ENCODE results near the gene HUWE1.

Gene HUWE1

DNA sequence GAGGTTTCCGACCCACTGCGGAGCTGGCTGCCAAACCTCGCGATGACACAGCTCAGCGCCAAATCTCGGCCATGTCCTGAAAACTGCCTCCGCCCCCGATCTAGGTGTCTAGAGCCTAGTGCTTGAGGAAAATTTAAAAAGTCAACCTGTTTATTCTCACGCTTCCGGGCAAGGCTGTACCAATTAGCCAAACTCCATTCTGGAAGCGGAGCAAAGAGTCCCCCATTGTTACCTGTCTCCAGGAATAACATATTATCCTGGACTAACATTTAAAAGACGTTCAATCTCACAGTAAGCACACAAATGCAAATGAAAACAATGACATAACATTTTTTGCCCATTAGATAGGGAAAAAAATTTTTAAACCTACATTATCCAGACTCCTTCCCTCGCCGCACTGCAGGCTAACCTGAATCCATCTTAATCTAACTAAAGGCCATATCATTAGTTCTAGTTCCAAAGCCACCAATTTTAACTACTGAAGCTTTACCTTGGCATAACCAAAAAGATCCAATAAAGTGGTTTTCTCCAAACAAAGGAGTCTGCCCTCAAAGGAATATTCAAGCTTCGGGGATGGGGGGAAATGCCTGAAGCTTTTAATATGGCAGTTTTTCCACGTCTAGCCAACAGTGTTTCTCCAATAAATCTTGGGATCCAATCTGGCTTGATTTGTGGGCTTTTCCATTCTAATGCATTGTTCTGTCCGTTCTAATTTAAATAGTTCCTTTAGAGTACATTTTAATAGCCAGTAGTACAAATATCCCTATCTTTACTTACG is 1.9 kb downstream of the HUWE1 start:
- no peak for DNase-seq

DNA sequence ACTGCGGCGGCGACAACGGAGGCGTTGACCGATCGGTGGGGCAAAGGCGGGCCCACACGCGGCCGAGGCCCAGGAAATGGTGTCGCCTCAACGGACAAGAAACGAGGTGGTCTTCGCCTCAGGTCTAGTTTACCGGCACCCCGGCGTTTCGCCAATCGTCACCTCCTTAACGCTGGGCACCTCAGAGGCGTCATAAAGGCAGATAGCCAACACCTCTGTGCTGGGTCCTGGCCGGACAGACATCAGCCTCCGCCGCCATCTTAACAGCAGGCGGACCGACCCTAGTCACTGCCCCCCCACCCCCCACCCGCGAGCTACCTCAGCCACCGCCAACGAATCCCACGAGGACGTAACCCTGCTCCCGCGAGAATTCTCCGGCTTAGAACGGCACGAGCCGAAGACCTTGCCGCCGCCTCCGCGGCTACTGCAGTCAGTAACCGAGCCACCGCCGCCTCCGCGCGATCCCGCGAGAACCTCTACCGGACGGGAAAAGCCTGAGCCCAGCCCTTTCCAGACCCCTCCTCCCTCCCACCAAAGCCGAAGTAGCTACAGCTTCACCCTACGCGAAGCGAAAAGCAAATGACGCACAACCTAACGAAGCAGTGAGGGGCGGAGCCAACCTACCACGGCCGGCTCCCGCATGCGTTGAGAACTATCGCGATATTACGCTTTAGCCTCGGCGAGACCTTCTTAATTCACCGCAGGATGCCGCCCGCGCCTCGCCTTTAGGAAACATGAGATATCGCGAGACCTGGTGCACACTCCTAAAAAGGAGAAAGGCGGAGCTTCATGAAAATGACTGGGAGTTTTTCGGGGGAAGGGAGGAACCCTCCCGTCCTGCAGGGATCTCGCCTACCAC is 2.7 kb downstream of the HUWE1 start:
- DNase-seq: peak; percentile 99

DNA sequence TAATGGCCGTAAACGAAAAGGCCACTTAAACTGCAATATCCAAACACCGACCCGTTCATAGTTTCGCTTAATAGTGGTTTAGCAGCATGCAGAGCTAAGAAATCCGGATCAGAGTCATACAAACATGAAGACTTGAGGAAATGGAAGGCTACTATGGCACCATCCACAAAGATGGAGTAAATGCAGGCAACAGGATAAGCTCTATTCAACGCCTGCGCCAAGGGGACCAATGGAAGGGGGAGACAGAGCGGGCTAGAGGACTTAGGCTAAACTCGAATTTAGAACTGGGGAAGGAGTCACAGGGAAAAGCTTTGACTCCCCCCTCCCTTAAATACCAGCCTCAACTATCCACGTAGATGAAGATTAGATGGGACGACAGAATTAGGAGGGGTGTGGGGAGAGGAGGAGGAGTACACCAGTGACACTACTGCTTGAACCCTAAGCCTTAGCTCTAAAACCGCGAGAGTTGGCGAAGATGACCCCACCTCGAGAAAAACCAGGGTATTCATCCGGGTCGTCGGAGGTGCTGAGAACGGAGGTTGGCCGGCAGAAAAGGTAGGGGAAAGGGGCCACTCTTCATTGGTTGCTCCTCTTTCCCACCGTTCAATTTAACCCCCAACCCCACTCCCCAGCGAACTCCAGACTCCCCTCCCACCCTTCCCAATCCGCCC is 3.5 kb downstream of the HUWE1 start:
- peak; percentile 27 for DNase-seq

DNA sequence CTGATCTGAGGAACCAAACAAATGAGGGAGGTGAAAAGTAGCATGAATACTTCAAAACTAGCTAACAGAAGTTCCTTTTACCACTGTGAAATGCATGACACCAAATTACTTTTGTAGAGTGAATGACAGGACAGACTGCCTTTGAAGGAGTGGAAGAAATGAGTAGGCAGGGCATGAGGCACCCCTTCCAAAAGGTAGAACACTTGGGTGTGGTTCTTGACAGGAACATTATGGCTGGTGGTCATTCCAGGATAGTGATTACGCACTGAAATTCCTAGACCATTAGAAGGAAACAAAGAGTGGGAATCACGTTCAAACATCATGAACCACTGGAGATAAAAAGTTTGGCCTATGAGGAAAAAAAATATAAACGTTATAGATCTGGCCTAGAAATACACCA is 4.9 kb downstream of the HUWE1 start:
- no peak for DNase-seq

DNA sequence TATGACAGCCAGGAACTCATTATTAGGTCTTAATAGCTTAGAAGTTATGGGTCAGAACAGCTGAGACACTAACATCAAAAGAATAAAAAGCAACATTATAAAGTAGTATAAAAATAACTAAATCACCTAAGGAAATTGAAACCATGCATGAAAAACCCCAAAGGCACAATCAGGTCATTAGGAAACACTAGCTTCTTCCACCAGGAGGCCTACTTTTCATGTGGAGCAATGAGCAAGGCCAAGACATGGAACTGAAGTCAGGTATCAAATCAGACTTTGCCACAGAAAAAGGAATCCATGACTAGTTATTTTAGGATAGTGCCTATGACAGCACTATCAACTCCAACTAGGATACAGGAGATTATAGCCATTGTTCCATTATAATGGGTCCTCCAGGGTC is 7.9 kb downstream of the HUWE1 start:
- no peak for DNase-seq

DNA sequence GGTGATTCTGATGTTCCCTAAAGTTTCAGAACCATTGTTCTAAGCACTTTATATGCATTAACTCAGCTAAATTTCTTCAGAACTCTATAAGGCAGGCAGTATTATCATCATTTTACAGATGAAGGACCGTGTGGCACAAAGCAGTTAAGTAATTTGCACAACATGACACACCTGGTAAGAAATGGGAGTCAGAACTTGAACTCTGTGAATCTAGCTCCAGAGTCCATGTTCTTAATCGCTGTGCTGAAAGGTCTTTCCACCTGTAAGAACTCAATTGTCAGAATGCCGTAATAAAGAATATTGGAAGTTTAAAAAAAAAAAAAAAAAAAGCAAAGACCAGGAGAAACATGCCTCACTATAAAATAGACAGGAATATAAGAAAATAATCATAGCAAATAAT is 9.2 kb downstream of the HUWE1 start:
- no peak for DNase-seq

DNA sequence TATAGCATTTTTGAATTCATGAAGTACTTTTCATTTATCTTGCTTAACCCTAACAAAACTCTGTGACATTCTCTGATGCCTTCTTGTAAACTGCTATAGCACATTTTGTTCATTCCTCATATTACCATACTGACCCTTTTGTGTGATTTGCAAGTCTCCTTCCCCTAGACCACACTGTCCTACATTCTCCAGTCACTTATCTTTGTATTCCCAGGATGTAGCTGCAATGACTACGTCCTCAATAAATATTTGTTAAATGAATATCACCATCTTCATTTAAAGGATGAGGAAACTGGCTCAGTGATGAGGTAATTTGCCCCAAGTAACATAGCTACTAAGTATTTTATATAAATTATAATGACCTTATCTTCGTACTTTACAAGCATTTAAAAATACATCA is 11.9 kb downstream of the HUWE1 start:
- DNase-seq: no peak

DNA sequence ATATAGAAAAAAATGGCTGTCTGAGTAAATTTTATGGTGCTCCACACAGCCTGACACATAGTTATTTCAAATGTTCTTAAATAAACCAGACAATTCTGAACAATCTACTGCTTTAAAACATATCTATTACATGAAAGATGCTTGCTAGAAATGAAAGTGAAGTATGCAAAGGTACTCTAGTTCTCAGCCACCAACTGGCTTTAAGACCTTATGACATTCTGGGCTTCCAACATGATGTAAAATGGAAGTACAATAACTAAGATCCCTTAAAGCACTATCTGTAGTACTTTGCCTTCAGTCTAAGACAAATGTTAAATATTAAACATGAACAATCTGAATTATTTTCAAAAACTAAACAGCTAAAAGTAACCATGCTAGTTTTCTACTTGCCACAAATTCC is 17.3 kb downstream of the HUWE1 start:
- no peak for DNase-seq

DNA sequence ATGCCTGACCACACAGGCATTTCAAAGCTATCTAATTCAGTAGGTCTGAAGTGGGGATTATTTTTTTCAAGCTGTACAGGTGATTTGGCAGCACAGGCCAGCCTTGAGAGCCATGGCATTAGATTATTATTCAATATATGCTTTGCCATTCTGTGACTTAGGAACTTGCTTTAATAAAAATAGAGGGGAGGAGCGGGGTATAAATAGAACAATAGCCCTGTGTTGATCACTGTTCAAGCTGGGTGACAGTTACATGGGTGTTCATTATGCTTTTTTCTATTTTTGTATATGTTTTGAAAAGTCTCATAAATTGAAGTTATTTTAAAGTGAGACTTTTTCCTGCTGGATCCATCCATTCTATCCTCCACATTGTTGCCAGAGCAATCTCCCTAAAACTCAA is 20.3 kb downstream of the HUWE1 start:
- no peak for DNase-seq

DNA sequence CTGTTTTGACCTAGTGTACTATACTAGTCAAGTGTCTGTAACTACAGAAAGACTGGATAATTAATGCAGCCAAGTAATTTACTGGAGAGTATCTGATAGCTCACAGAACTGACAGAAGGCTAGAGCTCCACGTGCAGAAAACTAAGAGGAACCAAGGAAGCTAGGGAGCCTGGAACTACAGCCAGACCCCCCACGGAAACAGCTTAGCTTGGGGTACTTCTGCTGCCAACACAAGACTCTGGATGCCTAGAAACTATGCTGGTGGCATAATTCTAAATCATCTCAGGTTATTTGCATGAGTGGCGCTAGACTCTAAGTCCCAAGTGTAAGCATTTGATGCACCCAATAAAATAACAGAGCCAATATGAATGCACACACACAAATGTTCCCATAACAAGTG is 26.5 kb downstream of the HUWE1 start:
- no peak for DNase-seq

DNA sequence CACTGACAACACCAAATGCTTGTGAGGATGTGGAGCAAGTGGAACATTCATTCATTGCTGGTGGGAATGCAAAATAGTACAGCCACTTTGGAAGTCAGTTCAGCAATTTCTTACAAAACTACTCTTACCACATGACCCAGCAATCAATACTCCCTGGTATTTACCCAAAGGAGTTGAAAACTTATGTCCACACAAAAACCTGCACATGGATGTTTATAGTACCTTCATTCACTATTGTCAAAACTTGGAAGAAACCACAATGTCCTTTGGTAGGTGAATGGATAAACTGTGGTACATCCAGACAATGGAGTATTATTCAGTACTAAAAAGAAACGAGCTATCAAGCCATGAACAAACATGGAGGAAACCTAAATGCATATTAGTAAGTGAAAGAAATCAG is 27.5 kb downstream of the HUWE1 start:
- DNase-seq: no peak

DNA sequence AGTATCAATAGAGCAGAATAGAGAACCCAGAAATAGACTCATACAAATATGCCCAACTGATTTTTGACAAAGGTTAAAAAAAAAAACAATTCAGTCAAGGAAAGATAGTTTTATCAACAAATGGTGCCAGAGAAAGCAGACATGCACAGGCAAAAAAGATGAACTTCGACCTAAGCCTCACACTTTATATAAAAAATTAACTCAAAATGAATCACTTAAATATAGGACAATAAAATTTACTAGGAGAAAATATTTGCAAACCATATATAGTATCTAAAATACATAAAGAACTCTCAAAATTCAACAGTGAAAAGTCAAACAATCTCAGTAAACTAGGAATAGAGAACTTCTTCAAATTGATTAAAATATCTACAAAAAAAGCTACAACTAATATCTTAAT is 29.7 kb downstream of the HUWE1 start:
- DNase-seq: no peak

DNA sequence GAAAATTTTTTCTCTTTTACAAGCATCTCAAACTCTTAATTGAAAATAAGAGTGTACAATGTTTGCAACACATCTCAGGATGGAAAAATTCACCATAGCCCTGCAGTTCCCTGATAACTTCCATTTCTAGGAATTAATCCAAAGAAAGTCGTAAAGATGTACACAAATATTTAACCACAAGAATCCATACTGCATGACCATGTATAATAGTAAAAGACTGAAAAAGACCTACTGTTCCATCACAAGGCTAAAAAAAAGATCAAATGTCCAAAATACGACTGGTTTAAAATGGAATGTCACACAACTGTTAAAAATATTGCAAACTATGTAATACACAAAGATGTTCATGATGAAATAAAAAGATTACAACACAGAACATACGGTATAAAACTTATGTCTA is 32.1 kb downstream of the HUWE1 start:
- DNase-seq: no peak

DNA sequence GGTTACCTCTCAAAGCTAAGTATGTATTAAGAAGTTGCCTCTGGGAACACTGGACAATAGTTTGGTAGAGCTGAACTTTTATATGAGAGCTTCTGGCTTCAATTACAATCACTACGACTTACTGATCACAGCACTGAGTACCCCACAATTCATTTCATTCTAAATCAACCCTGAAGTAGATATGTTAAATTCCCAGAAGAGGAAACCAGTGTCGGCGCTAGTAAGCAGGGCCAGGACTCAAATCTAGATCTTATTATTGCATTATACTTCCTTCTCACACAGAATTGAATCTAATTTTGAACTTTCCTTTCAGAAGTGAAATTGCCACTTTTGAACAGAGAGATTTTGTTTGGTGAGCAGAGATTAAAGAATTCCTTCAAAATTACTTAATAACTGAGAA is 41.8 kb downstream of the HUWE1 start:
- no peak for DNase-seq

DNA sequence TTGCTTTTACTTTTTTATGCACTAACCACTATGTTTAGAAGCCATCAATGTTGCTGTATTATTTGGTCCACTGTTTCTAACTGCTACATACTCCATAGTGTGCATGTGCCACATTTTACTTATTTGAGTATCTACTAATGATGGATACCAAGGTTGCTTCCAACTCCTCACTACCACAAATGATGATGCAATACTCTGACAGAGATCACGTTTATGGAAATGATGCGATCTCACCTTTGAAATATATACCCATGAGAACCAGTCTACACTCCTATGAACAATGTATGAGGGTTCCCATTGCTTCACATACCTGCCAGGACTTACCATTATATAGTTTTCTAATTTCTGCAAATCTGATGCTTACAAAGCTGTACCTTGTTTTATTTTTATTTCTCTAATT is 44.2 kb downstream of the HUWE1 start:
- DNase-seq: no peak

DNA sequence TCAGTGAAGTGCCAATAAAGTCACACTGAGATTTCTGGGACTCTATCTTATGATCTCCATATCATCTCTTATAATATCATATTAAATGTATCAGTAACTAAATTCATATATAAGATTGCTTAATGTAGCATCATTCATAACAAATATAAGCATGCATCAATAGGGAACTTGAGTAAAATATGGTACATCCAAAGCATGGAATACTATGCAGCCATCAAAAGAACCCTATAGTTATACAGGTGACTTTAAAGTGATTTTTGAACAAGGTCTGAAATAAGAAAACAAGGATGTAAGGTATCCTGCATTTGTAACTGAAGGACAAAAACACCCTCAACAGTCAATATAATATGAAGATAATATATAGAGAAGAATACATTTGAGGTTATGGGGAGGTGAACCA is 47.3 kb downstream of the HUWE1 start:
- no peak for DNase-seq

DNA sequence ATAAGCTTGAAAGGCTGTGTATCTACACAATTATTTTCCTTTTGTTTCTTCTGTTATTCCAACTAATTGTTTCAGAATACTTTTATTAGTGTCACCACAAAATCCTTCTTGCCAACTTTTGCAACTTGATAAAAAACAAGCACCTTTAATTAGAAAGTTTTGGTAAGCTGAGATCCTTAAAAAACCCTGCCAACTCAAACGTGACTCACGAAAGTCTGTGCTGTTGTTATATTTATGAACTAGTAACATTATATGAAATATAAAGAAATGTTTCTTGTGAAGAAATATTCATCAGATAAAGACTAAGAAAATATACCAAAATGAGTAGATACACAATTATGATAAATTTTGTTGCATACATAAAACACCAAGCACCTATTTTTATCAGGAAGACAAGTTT is 49.0 kb downstream of the HUWE1 start:
- DNase-seq: no peak

DNA sequence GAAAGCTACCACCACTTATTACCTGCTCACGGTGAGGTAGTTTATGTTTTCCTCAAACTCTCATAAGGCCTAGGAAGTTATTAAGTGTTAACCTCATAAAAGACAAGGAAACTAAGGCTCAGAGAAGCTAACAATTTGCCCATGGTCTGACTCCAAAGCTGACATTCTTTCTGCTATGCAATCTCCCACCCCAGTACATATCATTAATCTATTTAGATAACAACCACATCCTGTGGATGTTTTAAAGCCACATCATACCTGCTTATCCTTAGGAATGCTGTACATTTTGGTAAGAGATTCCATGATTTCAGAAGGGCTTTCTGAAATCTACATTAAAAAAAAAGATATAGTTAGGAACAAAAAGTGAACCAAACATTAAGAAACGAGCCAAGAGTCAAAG is 55.4 kb downstream of the HUWE1 start:
- DNase-seq: no peak

DNA sequence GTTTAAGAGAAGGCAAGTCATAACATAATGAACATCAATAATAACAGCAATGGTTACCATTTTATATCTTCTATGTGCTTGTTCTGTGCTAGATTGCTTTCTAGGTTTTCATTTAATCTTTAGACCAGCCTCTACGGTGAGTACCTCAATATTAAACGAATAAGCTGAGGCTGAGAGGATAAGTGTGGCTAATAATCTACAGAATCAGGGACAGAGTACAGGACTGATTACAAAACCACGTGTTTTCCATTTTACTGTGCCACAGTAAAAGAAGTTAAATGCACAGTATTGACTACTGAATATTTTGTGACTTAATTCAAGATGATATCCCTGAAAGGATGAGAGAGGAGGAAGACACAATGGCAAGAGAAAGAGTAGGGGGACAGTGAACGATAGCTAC is 56.3 kb downstream of the HUWE1 start:
- DNase-seq: no peak

DNA sequence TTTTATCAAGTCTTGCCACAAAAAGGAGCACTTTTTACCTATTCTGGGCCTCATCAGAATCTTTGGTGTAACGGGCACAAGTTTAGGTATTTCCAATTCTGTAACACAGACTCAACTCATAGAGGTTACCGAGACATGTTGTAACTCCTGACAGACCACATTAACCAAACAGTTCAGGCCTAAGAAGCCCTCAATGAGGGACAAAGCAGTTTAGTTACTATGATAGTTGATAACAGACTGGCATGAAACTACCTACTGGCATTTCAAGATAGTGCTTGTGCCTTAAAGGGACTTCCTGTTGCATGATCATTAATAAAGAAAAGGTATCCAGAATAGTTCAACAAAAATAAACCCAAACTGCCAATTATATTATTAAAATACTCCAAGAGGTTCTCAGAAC is 64.1 kb downstream of the HUWE1 start:
- no peak for DNase-seq

DNA sequence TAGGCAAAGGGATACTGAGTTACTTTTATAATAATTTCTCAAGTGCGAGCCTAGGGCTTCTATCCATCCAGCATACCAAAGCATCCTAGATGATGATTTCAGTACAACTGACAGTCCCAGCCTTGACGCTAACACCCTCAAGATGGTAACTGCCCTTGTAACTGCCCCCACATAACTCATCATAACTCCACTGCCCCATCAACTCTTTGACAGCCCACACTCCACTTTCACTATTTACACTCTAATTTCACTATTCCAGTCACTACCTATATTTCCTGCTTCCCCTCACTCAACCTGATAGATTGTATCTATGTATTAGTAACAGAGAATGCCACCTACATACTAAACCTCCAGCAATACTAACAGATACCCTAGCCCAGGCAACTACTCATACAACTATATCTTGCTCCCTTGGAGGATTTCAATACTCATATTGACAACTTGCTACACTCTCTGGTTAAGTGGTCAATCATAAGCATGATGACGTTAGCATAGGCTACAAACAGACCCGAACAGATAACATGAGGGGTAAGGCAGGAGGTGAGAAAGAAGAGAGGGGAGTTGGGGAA is 65.0 kb downstream of the HUWE1 start:
- DNase-seq: no peak

DNA sequence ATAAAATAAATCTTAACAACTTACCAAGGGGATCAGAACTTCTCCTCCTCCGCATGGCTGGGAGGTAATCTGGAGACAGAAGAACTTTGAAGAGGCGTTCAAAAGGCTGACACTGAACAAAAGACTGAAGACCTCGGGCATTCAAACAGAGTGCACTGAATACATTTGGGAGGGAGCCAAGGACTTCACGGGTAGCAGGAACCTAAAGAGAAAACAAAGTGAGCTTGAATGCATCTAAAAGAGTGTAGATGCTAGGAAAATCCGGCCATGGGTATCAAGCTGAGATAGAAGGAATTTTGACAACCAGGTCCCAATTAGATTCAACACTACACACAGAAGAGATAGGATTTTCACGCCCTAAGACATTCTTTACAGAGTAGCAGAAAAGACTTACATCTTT is 69.6 kb downstream of the HUWE1 start:
- DNase-seq: no peak

DNA sequence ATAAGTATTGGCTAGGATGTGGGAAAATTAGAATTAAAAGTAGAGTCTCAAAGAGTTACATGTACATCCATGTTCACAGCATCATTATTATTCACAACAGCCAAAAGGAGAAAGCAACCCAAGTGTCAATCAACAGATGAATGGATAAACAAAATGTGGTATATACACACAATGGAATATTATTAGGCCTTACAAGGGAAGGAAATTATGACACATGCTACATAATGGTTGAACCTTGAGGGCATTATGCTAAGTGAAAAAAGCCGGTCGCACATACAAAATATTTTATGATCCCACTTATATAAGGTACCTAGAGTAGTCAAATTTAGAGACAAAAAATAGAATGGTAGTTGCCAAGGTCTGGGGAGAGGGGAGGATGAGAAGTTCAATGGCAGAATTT is 80.1 kb downstream of the HUWE1 start:
- no peak for DNase-seq

DNA sequence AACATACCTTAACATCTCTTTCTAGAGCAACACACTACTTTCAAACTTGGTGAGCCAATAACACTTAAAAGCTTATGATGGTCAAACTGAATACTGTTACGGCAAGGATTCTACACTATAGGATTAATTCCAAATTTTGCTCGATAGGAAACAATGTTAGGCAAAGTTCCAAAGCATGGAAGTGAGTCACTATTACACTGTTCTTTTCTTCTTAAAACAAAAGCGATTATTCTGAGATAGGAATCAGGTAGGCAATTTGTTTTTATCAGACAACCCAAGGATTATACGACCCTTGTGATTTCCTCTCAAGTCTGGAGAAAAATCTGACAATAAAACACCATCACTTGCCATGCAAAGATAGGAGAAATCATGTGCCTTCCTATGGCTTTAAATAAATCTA is 81.5 kb downstream of the HUWE1 start:
- DNase-seq: no peak
